AML-193 (cell line): ENCODE measurements around the gene ONECUT1.

Source experiments
- DNase-seq, 2 experiments: peaks; one replicate each; lab custom pipeline; 2025; lab: John Stamatoyannopoulos, UW

Gene ONECUT1

DNA sequence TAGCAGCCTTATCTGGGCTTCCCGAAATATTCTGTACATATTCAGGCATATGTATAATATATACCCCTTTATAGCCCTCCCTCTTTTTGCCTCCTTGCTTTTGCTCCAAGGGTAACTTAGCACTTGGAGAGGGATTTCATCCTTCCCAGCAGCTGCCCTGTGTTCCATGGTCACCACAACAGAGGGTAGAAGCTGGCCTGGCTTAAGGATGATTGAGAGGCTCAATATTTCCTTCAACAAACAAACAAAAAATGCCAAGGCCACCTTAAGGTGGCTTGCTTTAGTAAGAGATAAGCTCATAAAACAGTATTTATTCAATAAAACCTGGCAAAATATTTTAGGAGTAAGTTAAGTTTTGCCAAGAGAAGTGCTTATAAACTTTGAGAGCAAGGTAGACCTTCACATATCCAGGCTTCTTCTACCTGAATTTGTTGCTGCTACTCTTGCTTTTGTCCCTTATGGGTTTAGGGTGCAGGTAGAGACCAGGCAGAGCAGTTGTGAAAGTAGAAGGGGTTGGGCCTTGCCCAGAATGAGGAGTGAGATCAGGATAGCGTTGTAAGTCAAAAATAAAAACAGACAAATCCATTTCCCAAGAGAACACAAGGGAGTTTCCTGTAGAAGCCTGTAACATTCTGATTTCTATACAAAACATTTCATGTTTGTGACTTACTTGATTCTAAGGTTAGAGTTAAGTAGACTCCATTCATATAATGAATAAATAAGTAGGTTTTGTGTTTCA lies 58.2 kb downstream of the ONECUT1 start:
- no peak for DNase-seq

DNA sequence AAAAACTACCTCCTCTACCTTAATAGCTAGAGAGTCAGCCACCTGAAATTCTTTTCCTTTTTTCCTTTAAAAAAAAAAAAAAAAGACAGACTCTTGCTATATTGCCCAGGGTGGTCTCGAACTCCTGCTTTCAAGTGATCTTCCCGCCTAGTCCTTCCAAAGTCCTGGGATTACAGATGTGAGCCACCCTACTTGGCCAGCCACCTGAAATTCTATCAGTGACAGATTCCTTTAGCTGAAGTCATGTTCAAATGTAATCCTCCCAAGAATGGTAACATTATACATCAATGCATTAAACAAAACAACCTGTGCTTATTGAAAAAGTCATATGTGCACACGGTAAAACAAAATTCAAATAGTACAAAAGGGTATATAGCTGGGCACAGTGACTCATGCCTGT lies 59.1 kb downstream of the ONECUT1 start:
- DNase-seq: no peak

DNA sequence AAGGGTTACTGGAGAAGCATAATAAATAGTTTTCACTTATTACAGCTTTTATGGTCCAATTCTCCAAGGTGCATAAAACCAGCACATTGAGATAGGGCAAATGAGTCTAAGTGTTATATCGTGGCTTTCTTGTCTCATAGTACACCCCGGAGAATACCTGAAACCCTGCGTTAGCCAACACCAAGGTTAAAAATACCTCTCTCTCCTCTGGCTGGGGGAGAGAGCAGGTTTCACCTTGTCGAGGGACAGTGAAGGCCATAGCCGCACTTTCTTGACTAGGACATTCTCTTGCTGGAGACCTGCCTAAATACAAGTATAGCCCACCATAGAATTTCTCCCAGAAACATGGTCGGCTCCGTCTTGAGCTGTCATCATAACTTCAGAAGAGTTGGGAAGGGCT lies 59.5 kb downstream of the ONECUT1 start:
- no peak for DNase-seq

DNA sequence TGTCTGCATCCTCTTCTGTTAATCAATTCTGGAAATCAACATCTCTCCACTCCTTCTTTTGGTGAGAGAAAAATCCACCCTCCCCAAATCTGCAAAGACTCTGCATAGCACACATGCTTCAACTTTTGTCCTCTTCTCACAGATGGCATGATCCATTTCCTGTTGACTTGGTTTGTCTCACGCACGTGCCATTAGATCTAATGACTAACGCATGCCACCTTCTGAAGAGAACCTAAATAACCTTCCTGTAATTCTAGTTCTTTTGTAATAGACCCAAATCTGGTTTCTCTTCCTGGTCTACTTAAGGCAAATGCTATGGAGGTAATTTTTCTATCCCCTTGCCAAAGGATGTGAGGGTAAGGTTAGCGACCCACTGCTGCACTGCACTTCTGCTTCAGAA lies 60.0 kb downstream of the ONECUT1 start:
- DNase-seq: no peak

DNA sequence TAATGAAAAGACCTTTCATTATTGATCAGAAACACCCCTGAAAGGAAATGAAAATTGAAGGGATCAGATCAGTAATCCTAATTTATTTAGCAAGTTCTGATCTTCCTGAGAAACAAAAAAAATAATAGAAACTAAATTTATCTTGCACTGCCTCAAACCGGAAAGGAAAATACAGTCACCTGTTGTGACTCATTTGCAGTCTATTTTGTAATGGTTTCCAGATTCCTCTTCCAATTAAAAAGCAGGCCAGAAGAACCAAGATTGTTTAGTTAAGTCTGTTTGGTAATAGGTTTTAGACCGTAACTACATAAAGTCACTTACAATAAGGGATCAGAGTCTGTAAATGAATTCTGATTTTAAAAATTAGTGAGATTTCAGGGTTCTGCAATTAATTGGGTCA lies 61.2 kb downstream of the ONECUT1 start:
- no peak for DNase-seq

DNA sequence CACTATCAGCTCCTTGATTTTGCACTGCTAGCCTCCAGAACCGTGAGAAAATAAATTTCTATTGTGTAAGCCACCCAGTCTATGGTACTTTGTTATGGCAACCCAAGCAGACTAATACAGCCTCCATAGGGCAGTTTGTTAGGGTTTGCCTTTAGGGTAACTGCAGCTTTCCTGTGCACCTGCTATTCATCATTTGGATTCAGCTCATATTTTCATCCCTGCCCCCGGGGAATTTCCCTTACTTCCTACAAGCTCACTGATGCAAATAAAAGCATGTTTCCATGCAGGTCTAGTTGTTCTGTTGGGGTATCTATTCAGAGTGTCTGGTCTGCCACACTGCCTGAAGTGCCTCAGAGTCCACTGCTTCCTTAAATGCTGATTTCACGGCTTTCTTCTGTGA lies 62.3 kb downstream of the ONECUT1 start:
- no peak for DNase-seq

DNA sequence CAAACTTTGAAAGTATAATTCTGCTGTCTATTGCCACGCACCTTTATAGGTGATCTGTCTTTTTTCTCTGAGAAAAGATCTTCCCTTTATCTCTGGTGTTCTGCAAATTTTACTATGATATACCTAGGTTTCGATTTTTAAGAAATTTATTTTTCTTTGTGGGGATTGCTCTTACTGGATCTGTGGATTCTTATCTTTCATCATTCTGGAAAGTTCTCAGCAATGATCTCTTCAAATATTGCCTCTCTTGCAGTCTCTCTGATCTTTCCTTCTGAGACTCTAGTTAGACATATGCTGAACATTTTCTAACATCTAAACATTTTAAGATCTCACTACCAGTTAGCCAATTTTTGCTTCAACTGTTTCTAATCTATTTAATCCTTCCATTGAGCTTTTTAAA lies 63.9 kb downstream of the ONECUT1 start:
- DNase-seq: no peak

DNA sequence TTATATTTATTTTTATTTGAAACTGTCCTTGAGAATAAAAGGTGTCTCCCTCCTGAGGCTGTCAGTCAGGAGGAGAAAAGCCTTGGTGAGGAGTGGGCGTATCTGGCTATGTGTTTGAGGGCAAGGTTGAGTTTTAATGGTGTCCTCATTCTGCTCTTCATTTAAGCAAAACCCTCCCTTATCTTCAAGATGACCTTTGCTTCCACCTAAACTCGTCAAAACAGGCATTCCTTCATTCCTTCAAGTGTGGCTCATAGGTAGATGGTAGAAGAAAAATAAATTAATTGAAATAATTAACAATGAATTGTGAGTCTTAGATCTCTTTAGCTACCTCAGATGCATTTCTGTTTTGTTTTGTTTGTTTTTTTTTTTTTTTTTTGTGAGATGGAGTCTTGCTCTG lies 71.6 kb downstream of the ONECUT1 start:
- no peak for DNase-seq

DNA sequence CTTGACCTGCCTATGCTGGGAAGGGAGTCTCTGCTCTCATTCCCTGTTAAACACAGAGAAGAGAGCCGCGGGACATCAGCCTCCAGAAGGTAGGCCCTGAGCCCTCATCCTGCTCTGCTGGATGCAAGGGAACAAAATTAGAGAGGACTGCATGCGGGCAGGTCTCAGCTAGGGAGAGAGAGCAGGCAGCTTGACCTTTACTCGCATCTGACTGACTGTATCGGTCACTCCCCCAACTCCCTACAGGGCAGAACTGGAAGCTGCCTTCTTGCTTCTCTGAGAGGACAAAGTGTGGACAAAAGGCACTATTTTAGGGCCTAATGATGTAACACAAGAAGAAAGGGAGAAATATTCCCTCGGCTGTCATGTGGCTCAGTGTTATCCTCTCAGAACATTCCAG lies 72.2 kb downstream of the ONECUT1 start:
- DNase-seq: no peak

DNA sequence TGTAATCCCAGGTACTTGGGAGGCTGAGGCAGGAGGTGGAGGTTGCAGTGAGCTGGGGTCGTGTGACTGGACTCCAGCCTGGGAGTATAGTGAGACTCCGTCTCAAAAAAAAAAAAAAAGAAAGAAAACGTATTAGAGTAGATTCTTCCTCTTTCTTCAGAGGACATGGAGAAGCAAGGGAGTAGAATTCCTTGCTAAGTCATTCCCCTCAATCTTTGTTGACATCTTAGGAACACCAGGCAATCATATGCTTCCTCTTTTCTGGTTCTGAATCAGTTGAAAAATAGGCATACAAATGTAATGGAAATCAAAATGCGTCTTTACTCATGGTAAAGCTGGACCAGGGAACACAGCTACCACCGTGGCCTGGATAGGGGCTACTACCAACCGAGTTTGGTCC lies 72.7 kb downstream of the ONECUT1 start:
- DNase-seq: no peak

DNA sequence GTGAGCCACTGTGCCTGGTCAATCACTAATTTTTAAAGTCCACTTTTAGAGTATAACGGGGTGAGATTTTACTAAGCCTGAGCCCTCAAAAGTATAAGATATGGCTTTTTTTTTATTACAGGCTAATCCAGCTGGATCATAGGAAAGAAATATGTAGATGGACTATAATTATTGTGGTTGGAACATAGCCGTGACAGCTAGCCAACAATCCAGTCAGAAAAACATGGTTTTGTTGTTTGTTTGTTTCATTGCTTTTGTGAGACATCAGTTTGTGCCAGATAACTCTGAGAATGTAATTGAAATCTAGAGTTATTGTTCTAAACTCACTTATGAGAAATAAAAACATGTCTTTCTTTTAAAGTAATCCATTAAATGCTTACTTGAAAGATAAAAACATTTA lies 73.6 kb downstream of the ONECUT1 start:
- DNase-seq: no peak

DNA sequence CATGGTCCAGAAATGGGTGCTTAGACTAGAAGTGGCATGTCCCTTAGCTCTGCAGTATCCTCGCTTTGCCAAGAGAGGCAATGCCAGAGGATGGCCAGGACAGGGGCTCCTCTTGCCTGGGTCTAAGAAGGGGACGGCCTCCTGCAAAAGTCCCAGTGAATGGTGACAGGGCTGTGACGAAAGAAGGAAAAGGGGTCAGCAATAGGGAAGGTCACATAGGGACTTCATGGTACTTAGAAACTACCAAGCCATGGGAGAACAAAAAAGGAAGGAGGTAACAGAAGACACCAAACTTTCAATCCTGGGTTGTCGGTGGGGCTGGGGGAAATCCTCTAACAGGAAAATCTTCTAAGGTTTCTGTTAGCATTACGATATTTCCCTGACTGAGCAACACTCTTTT lies 74.7 kb downstream of the ONECUT1 start:
- no peak for DNase-seq

DNA sequence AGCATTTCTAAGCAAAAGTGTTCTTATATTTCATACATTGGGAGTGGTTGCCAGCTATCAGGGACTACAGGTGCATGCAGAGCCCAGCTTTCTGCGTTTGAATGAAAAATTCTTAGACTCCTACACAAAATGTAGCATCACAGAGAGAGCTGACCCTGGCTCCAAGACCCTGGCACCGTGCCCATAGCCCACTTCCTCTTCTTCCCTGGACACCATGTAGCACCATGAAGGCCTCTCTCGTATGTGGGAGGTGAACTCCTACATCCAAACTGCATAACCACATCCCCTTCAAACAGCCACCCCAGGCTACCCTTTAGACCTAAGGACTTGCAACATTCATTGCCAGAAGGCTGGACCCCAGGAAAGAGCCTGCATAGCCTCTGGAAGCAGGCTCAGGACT lies 75.2 kb downstream of the ONECUT1 start:
- DNase-seq: peak in 1 of 2 experiments; percentile 5

DNA sequence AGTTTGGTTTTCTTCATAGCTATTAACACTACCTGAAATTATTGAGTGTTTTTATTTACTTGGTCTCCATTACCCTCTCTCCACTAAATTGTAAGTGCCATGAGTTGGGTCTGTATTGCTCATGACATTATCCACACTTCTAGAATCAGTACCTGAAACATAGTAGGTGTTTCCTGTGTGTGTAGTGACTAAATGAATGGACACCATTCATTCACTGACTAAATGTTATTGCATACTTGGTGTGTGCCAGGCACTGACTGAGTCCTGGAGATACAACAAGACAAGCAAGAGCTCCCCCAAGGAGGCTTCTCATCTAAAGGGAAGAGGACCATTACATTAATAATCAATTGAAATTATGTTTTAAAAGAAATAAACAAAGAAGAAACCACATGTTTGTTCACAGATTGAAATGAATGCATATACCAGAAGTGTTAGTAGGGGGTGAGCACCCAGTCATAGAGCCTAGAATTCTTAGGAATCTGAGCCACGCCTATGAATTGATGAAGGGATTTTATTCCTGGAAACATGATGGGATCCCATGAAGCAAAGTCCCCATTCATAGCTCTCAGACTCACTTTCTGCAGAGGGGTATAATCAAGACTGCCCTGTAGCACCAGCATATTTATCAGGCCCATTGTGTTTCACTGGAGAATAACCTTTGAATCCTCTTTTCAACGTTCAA lies 79.3 kb downstream of the ONECUT1 start:
- DNase-seq: no peak

DNA sequence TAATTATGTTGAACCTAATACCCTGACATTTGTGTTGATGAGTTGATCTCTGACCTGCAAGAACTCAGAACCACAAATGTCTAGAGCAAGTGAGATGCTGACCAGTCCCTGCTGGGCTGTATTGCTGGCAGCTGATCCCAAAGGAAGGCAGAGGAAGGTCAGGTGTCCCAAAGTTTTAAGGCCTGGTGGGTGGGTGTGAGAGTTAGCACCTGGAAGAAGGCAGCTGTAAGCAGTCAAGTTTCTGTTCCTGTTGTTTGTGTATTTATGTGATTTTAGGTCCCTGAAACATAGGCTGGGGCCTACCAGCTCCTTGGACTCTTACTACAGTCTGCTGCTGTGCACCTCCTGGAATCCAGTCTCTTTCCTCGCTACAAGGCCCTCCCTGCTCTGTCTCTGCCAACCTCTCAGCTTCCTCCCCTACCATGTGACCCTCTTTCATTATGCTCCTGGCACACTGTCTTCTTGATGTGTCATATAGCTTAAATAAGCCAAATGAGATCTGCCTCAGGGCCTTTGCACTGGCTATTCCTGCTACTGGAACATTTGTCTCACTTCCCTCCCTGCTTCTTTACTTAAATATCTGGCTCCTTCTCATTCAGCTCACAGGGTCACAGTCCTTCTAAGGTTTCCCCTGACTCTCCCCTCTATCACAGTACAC lies 80.0 kb downstream of the ONECUT1 start:
- DNase-seq: no peak

DNA sequence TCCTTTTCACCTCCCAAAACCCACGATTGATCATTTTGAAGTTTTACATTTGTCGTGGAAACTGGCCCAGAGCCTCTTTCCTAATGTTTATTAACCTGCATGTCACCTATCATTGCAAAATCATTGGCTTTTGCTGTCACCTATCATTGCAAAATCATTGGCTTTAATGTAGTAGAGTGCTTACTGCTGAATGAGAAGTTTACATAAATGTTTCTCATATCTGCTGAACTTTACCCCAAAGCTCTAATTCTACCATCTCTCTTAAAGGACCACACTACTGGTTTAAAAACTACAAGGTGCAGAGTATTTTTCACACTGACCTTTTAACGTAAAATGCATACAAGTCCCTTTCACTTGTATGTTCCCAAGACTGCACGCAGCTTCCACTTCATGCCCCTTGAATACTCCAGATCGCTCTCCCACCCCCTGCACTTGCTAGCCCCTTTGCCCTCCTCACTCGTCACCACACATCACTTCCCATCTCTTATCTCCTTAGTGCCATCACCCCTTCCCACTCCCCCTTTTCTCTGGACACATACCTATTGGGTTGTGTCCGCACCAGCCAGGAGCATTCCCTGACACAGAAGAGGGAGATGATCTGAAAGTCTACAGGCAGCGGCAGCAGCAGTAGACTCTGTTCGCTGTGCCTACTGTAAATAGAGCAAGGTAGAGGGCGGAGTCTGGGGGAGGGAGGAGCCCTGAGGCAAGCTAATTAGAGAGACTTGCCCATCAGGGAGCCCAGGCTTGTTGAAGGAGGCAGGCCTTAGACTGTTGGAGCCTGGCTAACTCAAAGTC lies 80.8 kb downstream of the ONECUT1 start:
- no peak for DNase-seq
